SIG-M5 (cell line): ENCODE data around the gene LIPG.
A peak's percentile ranks its signal among the peaks of the same experiment; 100 is the strongest.
"Not testable (repeated sequence)": the region's sequence is repeated elsewhere in the genome, so short reads cannot be mapped to it uniquely, and the experiment has no call there.

Experiments used
- DNase-seq: peaks from one replicate; lab custom pipeline; 2025; lab: John Stamatoyannopoulos, UW

The LIPG gene

GRCh38 chr18:49573835-49574234 is 12.0 kb downstream of the LIPG start:
- no peak for DNase-seq

GRCh38 chr18:49579041-49579440 is 17.2 kb downstream of the LIPG start:
- DNase-seq: not testable (repeated sequence)

GRCh38 chr18:49579583-49579982 is 17.7 kb downstream of the LIPG start:
- DNase-seq: not testable (repeated sequence)

GRCh38 chr18:49580279-49580678 is 18.4 kb downstream of the LIPG start:
- DNase-seq: no peak

- DNase-seq: peak; percentile 2
Measured at GRCh38 chr18:49581371-49581770, 19.5 kb downstream of the LIPG start.

- no peak for DNase-seq
Measured at GRCh38 chr18:49582579-49582978, 20.7 kb downstream of the LIPG start.

GRCh38 chr18:49584394-49584793 is 22.5 kb downstream of the LIPG start:
- no peak for DNase-seq

GRCh38 chr18:49584951-49585350 is 23.1 kb downstream of the LIPG start:
- DNase-seq: not testable (repeated sequence)

GRCh38 chr18:49585781-49586663 is 24.2 kb downstream of the LIPG start:
- DNase-seq: no peak

GRCh38 chr18:49588171-49588570 is 26.3 kb downstream of the LIPG start:
- no peak for DNase-seq

GRCh38 chr18:49588971-49589370 is 27.1 kb downstream of the LIPG start:
- DNase-seq: no peak

- no peak for DNase-seq
Measured at GRCh38 chr18:49590608-49591007, 28.8 kb downstream of the LIPG start.

- no peak for DNase-seq
Measured at GRCh38 chr18:49591271-49591670, 29.4 kb downstream of the LIPG start.

GRCh38 chr18:49591775-49592174 is 29.9 kb downstream of the LIPG start:
- DNase-seq: no peak

- no peak for DNase-seq
Measured at GRCh38 chr18:49596687-49597086, 34.8 kb downstream of the LIPG start.

- no peak for DNase-seq
Measured at GRCh38 chr18:49597157-49597931, 35.5 kb downstream of the LIPG start.

GRCh38 chr18:49601211-49601610 is 39.4 kb downstream of the LIPG start:
- DNase-seq: no peak

- DNase-seq: no peak
Measured at GRCh38 chr18:49608366-49609255, 46.8 kb downstream of the LIPG start.

GRCh38 chr18:49609256-49610021 is 47.6 kb downstream of the LIPG start:
- no peak for DNase-seq

GRCh38 chr18:49610022-49610445 is 48.2 kb downstream of the LIPG start:
- no peak for DNase-seq

GRCh38 chr18:49611316-49611715 is 49.5 kb downstream of the LIPG start:
- no peak for DNase-seq
